DOHH2 (cell line): Measurements from ENCODE around the gene LDLRAD2.
"Not testable (repeated sequence)": the region's sequence is repeated elsewhere in the genome, so short reads cannot be mapped to it uniquely, and the experiment has no call there.

ENCODE experiments used
- EZH2phosphoT487 ChIP-seq: fragments of 200-600 bp; sonication (generic); IDR thresholded peaks from 2 replicates; pipeline ENCODE4 v1.6.1; 2017; ENCODE audit warnings: borderline replicate concordance, mild to moderate bottlenecking, antibody characterized with exemption, low read length, moderate library complexity, mixed read lengths
- TF ChIP-seq, protein P1 (sequence below): fragments of 200-600 bp; sonication (generic); IDR thresholded peaks from one replicate; pipeline ENCODE4 v1.5.1; 2014; ENCODE audit warnings: antibody characterized with exemption, mild to moderate bottlenecking, low read depth, low read length; ENCODE audit not compliant: poor library complexity, severe bottlenecking

DNA sequence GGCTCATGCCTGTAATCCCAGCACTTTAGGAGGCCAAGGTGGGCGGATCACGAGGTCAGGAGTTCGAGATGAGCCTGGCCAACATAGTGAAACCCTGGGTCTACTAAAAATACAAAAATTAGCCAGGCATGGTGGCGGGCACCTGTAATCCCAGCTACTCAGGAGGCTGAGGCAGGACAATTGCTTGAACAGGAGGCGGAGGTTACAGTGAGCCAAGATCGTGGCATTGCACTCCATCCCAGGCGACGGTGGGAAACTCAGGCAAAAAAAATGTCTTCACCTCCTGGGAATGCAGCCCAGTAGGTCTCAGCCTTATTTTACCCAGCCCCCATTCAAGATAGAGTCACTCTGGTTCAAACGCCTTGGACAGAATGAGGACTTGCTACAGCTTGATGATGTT, 26.3 kb upstream of the LDLRAD2 start:
- TF ChIP-seq, protein P1, sequence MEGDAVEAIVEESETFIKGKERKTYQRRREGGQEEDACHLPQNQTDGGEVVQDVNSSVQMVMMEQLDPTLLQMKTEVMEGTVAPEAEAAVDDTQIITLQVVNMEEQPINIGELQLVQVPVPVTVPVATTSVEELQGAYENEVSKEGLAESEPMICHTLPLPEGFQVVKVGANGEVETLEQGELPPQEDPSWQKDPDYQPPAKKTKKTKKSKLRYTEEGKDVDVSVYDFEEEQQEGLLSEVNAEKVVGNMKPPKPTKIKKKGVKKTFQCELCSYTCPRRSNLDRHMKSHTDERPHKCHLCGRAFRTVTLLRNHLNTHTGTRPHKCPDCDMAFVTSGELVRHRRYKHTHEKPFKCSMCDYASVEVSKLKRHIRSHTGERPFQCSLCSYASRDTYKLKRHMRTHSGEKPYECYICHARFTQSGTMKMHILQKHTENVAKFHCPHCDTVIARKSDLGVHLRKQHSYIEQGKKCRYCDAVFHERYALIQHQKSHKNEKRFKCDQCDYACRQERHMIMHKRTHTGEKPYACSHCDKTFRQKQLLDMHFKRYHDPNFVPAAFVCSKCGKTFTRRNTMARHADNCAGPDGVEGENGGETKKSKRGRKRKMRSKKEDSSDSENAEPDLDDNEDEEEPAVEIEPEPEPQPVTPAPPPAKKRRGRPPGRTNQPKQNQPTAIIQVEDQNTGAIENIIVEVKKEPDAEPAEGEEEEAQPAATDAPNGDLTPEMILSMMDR = not testable (repeated sequence)
- TF ChIP-seq EZH2phosphoT487 = not testable (repeated sequence)
